Left colon (tissue), 2 donors: ENCODE measurements around the gene CERS6. TPM values are rescaled to one million over a fixed set of nuclear protein-coding genes. Genes with fewer than 3 reads are reported as not detected.
"Not testable (repeated sequence)": the region's sequence is repeated elsewhere in the genome, so short reads cannot be mapped to it uniquely, and the experiment has no call there.

Experiments
- ATAC-seq: fragments of 200-7000 bp; cut with Tn5 transposase; one replicate; pipeline ENCODE4 v1.9.1; 2020; ENCODE audit warnings: mild to moderate bottlenecking, moderate library complexity
- DNase-seq, 2 donors: peaks; one replicate each; pipeline ENCODE4 v3.0.0-alpha.2; 2020
- intact Hi-C, 2 donors: fragments of 100-400 bp; cut with DNase I in 1 of 2; cut with micrococcal nuclease in 1 of 2; formaldehyde crosslinking; loops; one replicate each; pipeline versions ENCODE4 v1.11.2 to v1.14.0; 2022; cut with DNase I, micrococcal nuclease
- total RNA-seq, 2 donors: library from RNA; stranded (reverse); fragmentation: NEBNext Ultra II Directional; extraction: Animal tissue kit (Norgen Biotek cat#: 25700); gene quantifications; one replicate each; pipeline ENCODE4 v1.2.1, GENCODE V29; 2021
- donor health status: DM: no; HTN: no; CAD: no.
- donor health status: DM: yes; HTN: yes; CAD: no.

The CERS6 gene
- total RNA-seq, 2 donors from 2014 or later, result 64.4 to 67.2 TPM

DNA sequence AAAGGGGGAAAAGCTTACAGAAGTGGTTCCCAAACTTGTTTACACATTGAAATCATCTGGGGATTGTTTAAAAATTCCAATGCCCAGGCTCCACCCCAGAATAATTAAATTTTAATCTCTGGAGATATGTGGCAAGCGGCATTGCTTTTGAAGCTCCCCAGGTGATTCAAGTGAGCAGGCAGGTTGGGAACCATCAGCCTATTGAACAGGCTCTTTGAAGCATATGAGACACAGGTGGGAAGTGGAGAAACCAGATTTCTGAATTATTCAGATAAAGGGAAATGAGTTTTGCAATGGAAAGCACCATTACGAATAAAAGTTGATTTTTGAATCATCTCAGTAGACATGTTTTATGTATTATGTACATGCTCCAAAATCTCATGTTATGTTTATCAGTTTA, 288.8 kb downstream of the CERS6 start:
- no peak for DNase-seq
- no peak for ATAC-seq
- intact Hi-C loops, result no loop called here

GRCh38 chr2:168748461-168748860, 292.4 kb downstream of the CERS6 start:
- intact Hi-C loops, result no loop called here
- no peak for DNase-seq
- ATAC-seq, result no peak

GRCh38 chr2:168749297-168749696, 293.2 kb downstream of the CERS6 start:
- peak; percentile 37 for ATAC-seq
- intact Hi-C loops, result no loop called here

GRCh38 chr2:168751104-168751740, 295.1 kb downstream of the CERS6 start:
- intact Hi-C loops, result no loop called here
- peak; percentile 11 for ATAC-seq
- DNase-seq, result no peak

More at GRCh38 chr2:168749297-168749696, 293.2 kb downstream of the CERS6 start:
- DNase-seq, result no peak

GRCh38 chr2:168752361-168752760, 296.3 kb downstream of the CERS6 start:
- intact Hi-C loops, result no loop called here
- ATAC-seq (peak; percentile 26), DNase-seq (no peak)

GRCh38 chr2:168753765-168754329, 297.8 kb downstream of the CERS6 start:
- intact Hi-C loops, result no loop called here
- DNase-seq (no peak), ATAC-seq (peak; percentile 17)

DNA sequence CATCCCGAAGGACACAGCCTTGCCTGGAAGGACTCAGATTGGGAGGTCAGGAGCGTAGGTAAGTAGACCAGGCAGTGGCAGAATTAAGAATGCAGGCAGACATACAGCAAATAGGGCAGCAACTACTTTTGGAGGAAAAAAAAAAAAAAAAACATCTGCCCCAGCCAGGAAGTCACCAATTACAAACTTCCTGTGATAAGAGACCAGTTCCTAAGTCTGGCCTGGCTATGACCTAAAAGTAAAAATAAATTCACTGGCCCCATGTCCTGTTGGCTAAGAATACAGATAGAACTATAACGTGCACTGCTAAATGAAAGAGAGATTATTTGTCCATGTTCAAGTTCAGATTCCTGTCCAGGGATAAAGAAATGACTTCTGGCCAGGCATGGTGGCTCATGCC, 301.2 kb downstream of the CERS6 start:
- intact Hi-C loops, result loop anchor here in 1 of 2 donors (5.0 kb wide), 1 partner anchor 410 kb away; no protein-coding TSS in a partner anchor
- ATAC-seq (no peak), DNase-seq (no peak)

GRCh38 chr2:168758970-168759820, 303.1 kb downstream of the CERS6 start:
- peak; percentile 81 for ATAC-seq
- no peak for DNase-seq

DNA sequence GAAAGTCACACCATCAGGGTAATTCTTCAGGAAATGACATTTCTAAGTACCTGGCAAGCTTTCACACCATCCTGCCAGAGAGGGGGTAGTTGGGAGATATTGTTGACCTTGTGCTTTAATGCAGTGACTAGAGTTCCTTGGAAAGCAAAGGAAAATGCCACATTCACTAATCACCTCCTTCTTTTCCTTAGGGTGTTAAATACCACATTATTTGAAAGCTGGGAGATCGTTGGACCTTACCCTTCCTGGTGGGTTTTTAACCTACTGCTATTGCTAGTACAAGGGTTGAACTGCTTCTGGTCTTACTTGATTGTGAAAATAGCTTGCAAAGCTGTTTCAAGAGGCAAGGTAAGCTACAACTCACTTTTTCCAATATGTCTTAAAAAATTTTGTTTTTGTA, 309.3 kb downstream of the CERS6 start:
- no peak for ATAC-seq
- intact Hi-C loops, result no loop called here
- DNase-seq, result no peak

More at GRCh38 chr2:168758970-168759820, 303.1 kb downstream of the CERS6 start:
- intact Hi-C loops, result loop anchor here in 1 of 2 donors (5.0 kb wide), 1 partner anchor 412 kb away; no protein-coding TSS in a partner anchor

GRCh38 chr2:168766600-168766999, 310.5 kb downstream of the CERS6 start:
- intact Hi-C loops, result no loop called here
- no peak for DNase-seq
- ATAC-seq, result peak; percentile 33

GRCh38 chr2:168767258-168767657, 311.2 kb downstream of the CERS6 start:
- intact Hi-C loops, result no loop called here
- DNase-seq (no peak), ATAC-seq (peak; percentile 25)

DNA sequence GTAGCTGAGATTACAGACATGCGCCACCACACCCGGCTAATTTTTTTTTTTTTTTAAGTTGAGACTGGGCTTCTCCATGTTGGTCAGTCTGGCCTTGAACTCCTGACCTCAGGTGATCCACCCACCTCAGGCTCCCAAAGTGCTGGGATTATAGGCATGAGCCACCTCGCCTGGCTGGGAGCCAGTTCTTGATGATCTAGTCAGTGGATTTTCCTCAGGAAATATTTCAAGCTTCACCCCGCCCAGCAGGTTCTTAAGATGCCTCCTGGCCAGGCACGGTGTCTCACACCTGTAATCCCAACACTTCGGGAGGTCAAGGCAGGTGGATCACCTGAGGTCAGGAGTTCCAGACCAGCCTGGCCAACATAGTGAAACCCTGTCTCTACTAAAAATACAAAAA, 312.3 kb downstream of the CERS6 start:
- intact Hi-C loops, result not testable (repeated sequence)
- DNase-seq, result peak; percentile 30 to 39
- ATAC-seq, result peak; percentile 69

DNA sequence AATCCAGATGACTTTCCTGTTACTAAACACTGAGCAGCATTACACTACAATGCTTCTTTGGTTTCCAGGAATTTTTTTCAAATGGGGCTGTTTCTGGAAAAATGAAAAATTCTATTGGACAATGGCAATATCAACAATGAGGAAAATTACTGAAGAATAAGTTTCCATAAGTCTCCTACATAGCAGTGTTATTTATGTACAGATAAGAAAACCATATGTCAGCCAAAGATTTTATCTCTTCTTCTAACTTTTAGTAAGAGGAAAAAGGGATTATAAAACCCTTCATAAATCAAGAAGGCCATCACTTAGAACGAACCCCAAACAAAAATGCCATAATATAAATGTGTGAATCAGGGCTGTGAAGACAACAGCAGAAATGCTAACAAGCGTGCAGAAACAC, 314.7 kb downstream of the CERS6 start:
- no peak for ATAC-seq
- intact Hi-C loops, result loop anchor here in 1 of 2 donors (10.0 kb wide), 1 partner anchor 154 kb away; no protein-coding TSS in a partner anchor
- DNase-seq, result no peak

DNA sequence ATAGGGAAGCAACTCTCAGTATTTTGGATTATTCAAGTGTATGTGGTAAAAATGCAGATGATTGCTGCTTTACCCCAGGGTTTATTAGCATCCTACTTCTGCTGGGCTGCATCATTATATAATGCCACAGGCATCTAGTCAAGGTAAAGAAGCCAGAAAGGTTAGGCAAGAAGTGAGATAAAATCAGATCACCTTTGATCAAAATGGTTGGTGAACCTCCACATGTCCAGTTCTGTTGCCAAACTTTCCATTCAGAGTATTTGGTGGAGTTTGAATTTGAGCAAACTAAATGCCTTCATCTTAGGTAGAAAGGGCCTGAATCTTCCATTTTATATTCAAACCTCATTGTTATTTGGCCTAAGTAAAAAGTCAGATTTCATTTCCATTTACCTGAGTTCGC, 316.6 kb downstream of the CERS6 start:
- intact Hi-C loops, result loop anchor here in 1 of 2 donors (10.0 kb wide), 1 partner anchor 152 kb away; no protein-coding TSS in a partner anchor
- DNase-seq, result no peak
- no peak for ATAC-seq

DNA sequence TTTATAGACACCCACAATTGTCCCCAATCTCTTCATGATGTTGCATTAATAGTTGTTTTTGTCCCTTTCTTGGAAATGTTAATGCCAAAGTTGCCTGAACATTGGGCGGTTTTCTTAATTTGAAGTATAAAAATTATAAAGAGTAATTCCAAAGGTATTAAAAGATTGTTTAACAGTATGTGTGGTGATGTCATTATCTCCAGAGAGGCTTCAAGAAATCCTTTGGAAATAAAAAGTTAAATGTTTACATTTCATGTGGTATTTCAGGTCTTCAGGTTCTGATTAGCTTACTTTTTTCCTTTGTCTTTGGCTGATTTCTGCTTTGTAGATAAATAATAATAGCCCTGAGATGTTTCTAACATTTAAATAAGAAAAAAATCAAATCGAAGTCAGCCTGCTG, 317.1 kb downstream of the CERS6 start:
- ATAC-seq, result no peak
- intact Hi-C loops, result loop anchor here in 1 of 2 donors (10.0 kb wide), 1 partner anchor 152 kb away; no protein-coding TSS in a partner anchor
- no peak for DNase-seq

- intact Hi-C loops, result loop anchor here in 1 of 2 donors (10.0 kb wide), 1 partner anchor 151 kb away; no protein-coding TSS in a partner anchor
- DNase-seq (peak; percentile 39 to 50), ATAC-seq (peak; percentile 83)
Measured at GRCh38 chr2:168773719-168774521, 317.8 kb downstream of the CERS6 start.

DNA sequence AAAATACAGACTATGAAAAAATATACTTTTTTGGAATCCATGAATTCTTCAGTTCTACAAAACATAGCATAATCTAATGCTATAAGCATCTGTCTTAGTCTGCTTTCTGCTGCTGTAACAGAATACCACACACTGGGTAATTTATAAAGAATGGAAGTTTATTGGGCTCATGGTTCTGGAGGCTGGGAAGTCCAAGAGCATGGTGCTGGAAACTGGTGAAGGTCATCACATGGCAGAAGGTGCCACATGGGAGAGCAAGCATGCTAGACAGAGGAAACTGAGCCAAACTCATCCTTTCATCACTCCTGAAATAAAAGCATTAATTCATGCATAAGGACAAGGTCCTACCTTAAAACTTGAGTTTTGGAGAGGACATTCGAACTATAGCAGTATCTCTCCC, 319.8 kb downstream of the CERS6 start:
- ATAC-seq, result no peak
- DNase-seq, result no peak
- intact Hi-C loops, result loop anchor here in 1 of 2 donors (10.0 kb wide), 1 partner anchor 149 kb away; no protein-coding TSS in a partner anchor

GRCh38 chr2:168780669-168781071, 324.6 kb downstream of the CERS6 start:
- ATAC-seq, result no peak
- intact Hi-C loops, result no loop called here
- DNase-seq, result no peak
